GM10266 (cell line): ENCODE measurements around the gene ASTN2.

Experiments used
- DNase-seq: peaks from one replicate; pipeline ENCODE4 v3.0.0; 2012; ENCODE audit errors: extremely low spot score
- TF ChIP-seq, protein P1 (sequence below): IDR thresholded peaks from 2 replicates; pipeline ENCODE4 v1.5.1; 2012; ENCODE audit warnings: mild to moderate bottlenecking, low read depth; ENCODE audit not compliant: control insufficient read depth, insufficient read depth; ENCODE audit errors: missing control alignments

Gene ASTN2

DNA sequence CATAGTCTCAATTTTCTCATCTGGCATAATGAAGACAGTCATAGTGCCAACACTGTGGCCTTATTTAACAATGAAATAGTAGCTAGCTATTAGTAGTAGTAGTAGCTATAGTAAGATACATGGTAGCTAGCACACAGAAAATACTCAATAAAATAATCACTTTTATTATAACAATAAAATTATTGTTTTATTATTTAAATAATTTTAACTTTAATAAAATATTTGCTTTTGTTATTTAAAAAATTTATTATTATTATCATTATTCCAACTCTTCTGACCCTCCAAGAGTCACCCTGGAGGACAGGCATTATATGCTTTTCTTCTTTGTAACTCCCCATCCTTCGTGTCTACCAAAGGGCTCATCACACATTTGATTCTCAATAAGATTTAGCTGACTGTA, 475.7 kb downstream of the ASTN2 start:
- DNase-seq = no peak
- TF ChIP-seq, protein P1, sequence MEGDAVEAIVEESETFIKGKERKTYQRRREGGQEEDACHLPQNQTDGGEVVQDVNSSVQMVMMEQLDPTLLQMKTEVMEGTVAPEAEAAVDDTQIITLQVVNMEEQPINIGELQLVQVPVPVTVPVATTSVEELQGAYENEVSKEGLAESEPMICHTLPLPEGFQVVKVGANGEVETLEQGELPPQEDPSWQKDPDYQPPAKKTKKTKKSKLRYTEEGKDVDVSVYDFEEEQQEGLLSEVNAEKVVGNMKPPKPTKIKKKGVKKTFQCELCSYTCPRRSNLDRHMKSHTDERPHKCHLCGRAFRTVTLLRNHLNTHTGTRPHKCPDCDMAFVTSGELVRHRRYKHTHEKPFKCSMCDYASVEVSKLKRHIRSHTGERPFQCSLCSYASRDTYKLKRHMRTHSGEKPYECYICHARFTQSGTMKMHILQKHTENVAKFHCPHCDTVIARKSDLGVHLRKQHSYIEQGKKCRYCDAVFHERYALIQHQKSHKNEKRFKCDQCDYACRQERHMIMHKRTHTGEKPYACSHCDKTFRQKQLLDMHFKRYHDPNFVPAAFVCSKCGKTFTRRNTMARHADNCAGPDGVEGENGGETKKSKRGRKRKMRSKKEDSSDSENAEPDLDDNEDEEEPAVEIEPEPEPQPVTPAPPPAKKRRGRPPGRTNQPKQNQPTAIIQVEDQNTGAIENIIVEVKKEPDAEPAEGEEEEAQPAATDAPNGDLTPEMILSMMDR = no peak

DNA sequence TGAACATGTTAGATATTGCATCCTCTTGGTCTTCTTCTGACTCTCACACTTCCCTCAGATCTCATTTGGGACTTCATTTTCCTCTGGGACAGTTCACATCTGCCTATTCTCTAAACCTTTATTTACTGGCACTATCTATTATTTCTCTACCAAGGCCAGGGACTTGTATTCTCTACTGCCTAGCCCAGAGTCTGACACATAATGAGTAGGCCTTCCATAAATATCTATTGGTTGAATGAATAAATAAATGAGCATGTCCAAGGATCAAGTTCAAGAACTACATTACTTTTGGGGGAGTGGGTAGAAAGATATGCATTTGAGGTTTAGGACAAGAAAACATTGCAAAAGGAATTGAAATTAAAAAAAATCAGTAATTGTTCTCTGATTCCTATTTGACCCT, 477.5 kb downstream of the ASTN2 start:
- DNase-seq = no peak
- TF ChIP-seq, protein P1 = no peak

DNA sequence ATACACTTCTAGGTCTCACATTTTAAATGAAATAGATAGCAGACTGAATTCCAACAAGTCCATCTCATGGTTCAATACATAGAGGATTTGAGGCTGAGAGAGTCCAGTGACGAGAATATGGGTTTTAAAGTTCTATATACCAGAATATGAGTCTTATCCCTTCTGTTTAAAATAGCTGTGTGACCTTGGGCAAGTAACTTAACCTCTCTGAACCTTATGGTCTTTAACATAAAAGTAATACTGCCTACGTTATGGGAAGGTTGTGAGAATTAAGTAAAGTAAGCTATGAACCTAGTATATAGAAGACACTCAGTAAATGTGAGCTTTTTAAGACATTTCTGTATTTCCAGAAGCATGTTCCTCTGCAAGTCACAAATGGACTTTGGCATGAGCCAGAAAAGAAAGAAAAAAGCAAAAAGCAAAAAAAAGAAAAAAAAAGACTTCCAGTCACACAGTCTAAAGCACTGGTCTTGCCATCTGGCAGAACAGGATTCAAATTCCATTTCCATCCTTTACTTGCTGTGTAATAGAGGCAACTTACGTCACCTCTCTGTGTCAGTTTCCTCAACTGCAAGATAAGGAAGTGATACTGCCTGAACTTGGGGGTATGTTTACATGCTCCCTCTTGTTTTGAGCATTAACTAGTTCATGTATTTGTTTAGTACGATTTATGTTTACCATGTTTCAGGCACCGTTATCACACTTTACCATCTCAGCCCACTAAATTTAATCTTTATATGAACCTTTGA, 479.5 kb downstream of the ASTN2 start:
- no peak for DNase-seq
- TF ChIP-seq, protein P1 = no peak

DNA sequence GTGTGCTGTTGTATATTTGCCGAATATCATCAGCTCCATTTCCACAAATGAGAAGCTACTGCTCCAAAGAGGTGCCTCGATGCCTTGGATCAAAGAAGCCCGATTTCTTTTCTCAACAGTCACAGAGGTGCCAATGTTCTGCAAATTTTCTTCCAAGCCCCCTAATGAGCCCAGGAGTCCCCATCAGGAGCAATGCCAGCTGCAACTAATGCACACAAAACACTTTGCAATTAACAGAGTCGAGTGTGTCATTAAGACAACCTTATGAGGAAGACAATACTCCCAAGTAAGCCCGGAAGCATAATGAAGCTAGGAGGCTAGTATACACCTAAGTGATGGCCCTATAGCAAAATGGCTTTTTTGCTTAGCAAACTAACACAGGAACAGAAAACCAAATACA, 480.7 kb downstream of the ASTN2 start:
- no peak for DNase-seq
- TF ChIP-seq, protein P1 = no peak

DNA sequence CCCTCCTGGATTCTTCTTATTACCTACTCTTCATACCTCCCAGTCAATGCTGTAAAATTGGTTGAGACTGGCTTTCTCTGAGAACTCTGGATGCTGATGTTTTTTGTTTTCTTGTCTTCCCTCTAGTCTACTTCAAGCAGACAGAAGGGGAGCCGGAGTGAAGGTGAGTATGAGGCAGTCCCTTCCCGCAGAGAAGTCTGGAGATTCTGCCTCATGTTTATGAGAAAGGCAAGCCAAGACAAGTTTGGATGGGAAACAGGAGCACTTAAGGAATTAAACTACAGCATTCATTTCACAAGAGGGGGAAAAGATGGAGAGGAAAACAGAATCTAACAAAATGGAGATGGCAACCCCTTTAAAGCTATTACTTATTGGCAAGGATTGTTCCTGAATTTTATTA, 481.6 kb downstream of the ASTN2 start:
- no peak for DNase-seq

DNA sequence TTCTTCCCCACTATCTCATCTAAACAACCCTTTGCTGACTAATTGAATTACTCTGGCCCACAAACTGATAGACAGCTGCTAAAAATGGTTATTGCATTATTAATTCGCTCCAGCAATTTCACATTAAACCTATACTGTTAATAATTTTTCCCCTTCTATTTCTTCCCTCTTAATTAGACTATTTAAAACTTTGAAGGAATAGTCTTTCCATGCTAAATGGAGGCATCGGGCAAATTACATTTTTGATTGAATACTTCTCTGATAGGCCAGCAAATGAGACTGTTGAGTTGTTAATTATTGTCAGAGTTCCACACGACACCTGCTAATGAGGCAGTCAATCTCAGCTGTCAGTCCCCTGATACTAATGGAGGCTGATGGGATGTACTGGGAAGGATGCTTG, 485.2 kb downstream of the ASTN2 start:
- DNase-seq = no peak
- TF ChIP-seq, protein P1 = no peak

More for the DNA sequence above, 481.6 kb downstream of the ASTN2 start:
- TF ChIP-seq, protein P1 = no peak

DNA sequence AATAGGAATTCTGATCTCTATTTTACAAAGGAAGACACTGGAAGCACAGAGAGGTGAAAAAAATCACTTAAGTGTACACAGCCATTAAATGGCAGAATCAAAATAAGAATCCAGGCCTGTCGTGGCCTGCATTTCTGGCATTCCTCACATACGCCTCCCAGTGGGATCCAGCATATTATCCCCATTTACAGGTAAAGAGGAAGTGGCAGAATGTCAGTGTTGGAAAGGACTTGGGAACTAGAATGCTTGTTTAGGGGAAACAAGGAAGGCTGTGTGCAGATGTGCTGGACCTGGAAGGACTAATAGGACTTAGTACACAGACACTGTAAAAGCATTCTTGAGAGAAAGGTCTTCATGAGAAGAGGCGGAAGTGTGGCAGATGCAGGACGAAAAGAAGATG, 486.0 kb downstream of the ASTN2 start:
- no peak for DNase-seq

More for the DNA sequence above, 486.0 kb downstream of the ASTN2 start:
- TF ChIP-seq, protein P1 = no peak
